ENCODE results near the gene ITGAV.

The ITGAV gene

GRCh38 chr2:186576614-186577013 is 13.2 kb upstream of the ITGAV start:
- Histone ChIP-seq H3K27me3 (ENCODE audit: insufficient read depth, low read length, poor library complexity, severe bottlenecking) (no peaks in the 10 kb centered on the region), H3K9ac (ENCODE audit: low read depth, low read length, poor library complexity, severe bottlenecking) (no peak overlapping the region), H4K20me1 (ENCODE audit: insufficient read depth, low read length, poor library complexity, severe bottlenecking) (no peaks in the 10 kb centered on the region), H2AFZ (ENCODE audit: low read length) (no peak overlapping the region), H3K79me2 (ENCODE audit: insufficient read depth, low read length) (no peaks in the 10 kb centered on the region), H3K36me3 (ENCODE audit: insufficient read depth, low read length) (no peaks in the 10 kb centered on the region), H3K4me1 (ENCODE audit: insufficient read depth, low read length, poor library complexity, severe bottlenecking) (peaks cover 4% of the 10 kb centered on the region), H3K4me3 (ENCODE audit: low read length, poor library complexity, severe bottlenecking) (no peak overlapping the region), H3F3A (ENCODE audit: low read depth) (no peaks in the 10 kb centered on the region), H3K9me3 (ENCODE audit: insufficient read depth, low read depth, low read length) (no peaks in the 10 kb centered on the region), H3K4me2 (ENCODE audit: low read depth, low read length, poor library complexity, severe bottlenecking) (no peak overlapping the region), H3K9me2 (replicated peaks; ENCODE audit: low read depth, low read length) (no peaks in the 10 kb centered on the region)
- TF ChIP-seq, protein P1, sequence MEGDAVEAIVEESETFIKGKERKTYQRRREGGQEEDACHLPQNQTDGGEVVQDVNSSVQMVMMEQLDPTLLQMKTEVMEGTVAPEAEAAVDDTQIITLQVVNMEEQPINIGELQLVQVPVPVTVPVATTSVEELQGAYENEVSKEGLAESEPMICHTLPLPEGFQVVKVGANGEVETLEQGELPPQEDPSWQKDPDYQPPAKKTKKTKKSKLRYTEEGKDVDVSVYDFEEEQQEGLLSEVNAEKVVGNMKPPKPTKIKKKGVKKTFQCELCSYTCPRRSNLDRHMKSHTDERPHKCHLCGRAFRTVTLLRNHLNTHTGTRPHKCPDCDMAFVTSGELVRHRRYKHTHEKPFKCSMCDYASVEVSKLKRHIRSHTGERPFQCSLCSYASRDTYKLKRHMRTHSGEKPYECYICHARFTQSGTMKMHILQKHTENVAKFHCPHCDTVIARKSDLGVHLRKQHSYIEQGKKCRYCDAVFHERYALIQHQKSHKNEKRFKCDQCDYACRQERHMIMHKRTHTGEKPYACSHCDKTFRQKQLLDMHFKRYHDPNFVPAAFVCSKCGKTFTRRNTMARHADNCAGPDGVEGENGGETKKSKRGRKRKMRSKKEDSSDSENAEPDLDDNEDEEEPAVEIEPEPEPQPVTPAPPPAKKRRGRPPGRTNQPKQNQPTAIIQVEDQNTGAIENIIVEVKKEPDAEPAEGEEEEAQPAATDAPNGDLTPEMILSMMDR (conservative IDR thresholded peaks at IDR 0.05; ENCODE audit: low read length): no peak

GRCh38 chr2:186582698-186583097 is 7.2 kb upstream of the ITGAV start:
- H3K27me3 ChIP-seq (ENCODE audit: insufficient read depth, low read length, poor library complexity, severe bottlenecking): no peaks in the 10 kb centered on the region
- H3K4me3 ChIP-seq (ENCODE audit: low read length, poor library complexity, severe bottlenecking): no peak overlapping the region
- no peaks in the 10 kb centered on the region for H3K9me2 ChIP-seq (replicated peaks; ENCODE audit: low read depth, low read length)
- no peaks in the 10 kb centered on the region for H4K20me1 ChIP-seq (ENCODE audit: insufficient read depth, low read length, poor library complexity, severe bottlenecking)
- no peak overlapping the region for H3K4me2 ChIP-seq (ENCODE audit: low read depth, low read length, poor library complexity, severe bottlenecking)
- H3K79me2 ChIP-seq (ENCODE audit: insufficient read depth, low read length): no peaks in the 10 kb centered on the region
- H3F3A ChIP-seq (ENCODE audit: low read depth): no peaks in the 10 kb centered on the region
- H3K9ac ChIP-seq (ENCODE audit: low read depth, low read length, poor library complexity, severe bottlenecking): no peak overlapping the region
- H3K9me3 ChIP-seq (ENCODE audit: insufficient read depth, low read depth, low read length): no peaks in the 10 kb centered on the region
- no peak overlapping the region for H2AFZ ChIP-seq (ENCODE audit: low read length)
- H3K36me3 ChIP-seq (ENCODE audit: insufficient read depth, low read length): no peaks in the 10 kb centered on the region
- no peak for TF ChIP-seq EZH2phosphoT487 (IDR thresholded peaks at IDR 0.05; ENCODE audit: borderline replicate concordance)
- TF ChIP-seq, protein P1 (conservative IDR thresholded peaks at IDR 0.05; ENCODE audit: low read length): no peak
- H3K4me1 ChIP-seq (ENCODE audit: insufficient read depth, low read length, poor library complexity, severe bottlenecking): no peaks in the 10 kb centered on the region

DNA sequence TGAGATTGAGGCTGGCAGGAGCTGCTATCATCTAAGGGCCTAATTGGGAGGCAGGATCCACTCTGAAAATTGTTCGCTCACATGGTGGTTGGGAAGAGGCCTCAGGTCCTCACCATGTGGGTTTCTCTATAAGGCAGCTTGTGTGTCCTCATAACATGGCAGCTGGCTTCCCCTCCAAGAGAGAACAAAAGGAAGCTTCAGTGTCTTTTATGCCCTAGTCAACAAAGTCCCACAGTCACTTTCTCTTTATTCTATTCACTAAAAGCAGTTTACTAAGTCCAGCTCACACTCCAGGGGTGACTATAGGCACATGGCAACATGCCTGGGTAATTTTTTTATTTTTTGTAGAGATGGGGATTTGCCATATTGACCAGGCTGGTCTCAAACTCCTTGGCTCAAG is 5.8 kb upstream of the ITGAV start:
- Histone ChIP-seq H3K9me2 (replicated peaks; ENCODE audit: low read depth, low read length) (no peaks in the 10 kb centered on the region), H3K4me3 (ENCODE audit: low read length, poor library complexity, severe bottlenecking) (no peak overlapping the region), H3K79me2 (ENCODE audit: insufficient read depth, low read length) (no peaks in the 10 kb centered on the region), H3K36me3 (ENCODE audit: insufficient read depth, low read length) (no peaks in the 10 kb centered on the region), H3K9ac (ENCODE audit: low read depth, low read length, poor library complexity, severe bottlenecking) (no peak overlapping the region), H2AFZ (ENCODE audit: low read length) (no peak overlapping the region), H3K4me1 (ENCODE audit: insufficient read depth, low read length, poor library complexity, severe bottlenecking) (no peaks in the 10 kb centered on the region), H3K27me3 (ENCODE audit: insufficient read depth, low read length, poor library complexity, severe bottlenecking) (no peaks in the 10 kb centered on the region), H3F3A (ENCODE audit: low read depth) (no peaks in the 10 kb centered on the region), H3K9me3 (ENCODE audit: insufficient read depth, low read depth, low read length) (no peaks in the 10 kb centered on the region), H3K4me2 (ENCODE audit: low read depth, low read length, poor library complexity, severe bottlenecking) (no peak overlapping the region), H4K20me1 (ENCODE audit: insufficient read depth, low read length, poor library complexity, severe bottlenecking) (no peaks in the 10 kb centered on the region)
- no peak for TF ChIP-seq EZH2phosphoT487 (IDR thresholded peaks at IDR 0.05; ENCODE audit: borderline replicate concordance)
- TF ChIP-seq, protein P1 (conservative IDR thresholded peaks at IDR 0.05; ENCODE audit: low read length): no peak
